ENCODE results near the gene SH3RF3. TPM values are rescaled to one million over a fixed set of nuclear protein-coding genes. Genes with fewer than 3 reads are reported as not detected.

Gene SH3RF3
- total and polyA plus RNA-seq, 9 of the 15 experiments (the other 6 are each of a cell fraction or from before 2014, with no cell fraction given): 0.02 TPM; not detected in 8

GRCh38 chr2:109176928-109177327 lies 47.9 kb downstream of the SH3RF3 start (continued):
- TF ChIP-seq HOXB6 (CRISPR knock-in tag; IDR thresholded peaks at IDR 0.05; ENCODE audit: borderline replicate concordance) (no peak), HES1 (IDR thresholded peaks at IDR 0.05; ENCODE audit: low read depth) (0 out of 2 replicates have a peak, but pooled peaks have one; percentile 50), CBFA2T2 (conservative IDR thresholded peaks at IDR 0.05) (peak; percentile 86), PRMT5 (CRISPR knock-in tag; IDR thresholded peaks at IDR 0.05) (no peak), ELF4 (CRISPR knock-in tag; IDR thresholded peaks at IDR 0.05) (no peak), ZBTB11 (CRISPR knock-in tag; IDR thresholded peaks at IDR 0.05) (0 out of 6 replicates have a peak, but pooled peaks of 1 of the 3 experiments have one; percentile 36), KLF6 (CRISPR knock-in tag; IDR thresholded peaks at IDR 0.05; ENCODE audit: borderline replicate concordance) (no peak), ZNF23 (CRISPR knock-in tag; IDR thresholded peaks at IDR 0.05) (no peak), FOXM1 (IDR thresholded peaks at IDR 0.05; ENCODE audit: low read depth) (peak; percentile 64; the same call in 1 of the 2 replicates), FOXM1 (CRISPR knock-in tag; IDR thresholded peaks at IDR 0.05; ENCODE audit: low read depth) (no peak), TAF1 (IDR thresholded peaks at IDR 0.05; ENCODE audit: control insufficient read depth, extremely low read depth, insufficient read depth, low read length, severe bottlenecking) (no peak), CBX1 (IDR thresholded peaks at IDR 0.05; ENCODE audit: low read depth) (no peak), FOXA3 (CRISPR knock-in tag; conservative IDR thresholded peaks at IDR 0.05 in 1 of 2, IDR thresholded peaks at IDR 0.05 in 1 of 2) (0 out of 4 replicates have a peak, but pooled peaks of 1 of the 2 experiments have one; percentile 27), CTCF (IDR thresholded peaks at IDR 0.05 in 2 of 3, conservative IDR thresholded peaks at IDR 0.05 in 1 of 3; ENCODE audit: insufficient read depth in 2 of 3, low read depth in 1 of 3, low read length in 3 of 3) (no peak), CHCHD3 (CRISPR knock-in tag; IDR thresholded peaks at IDR 0.05) (no peak), CBFA2T3 (IDR thresholded peaks at IDR 0.05) (peak; percentile 87), BCLAF1 (IDR thresholded peaks at IDR 0.05; ENCODE audit: borderline replicate concordance in 1 of 2, control insufficient read depth in 1 of 2, low read depth in 2 of 2, low read length in 1 of 2) (no peak), SRF (CRISPR knock-in tag; IDR thresholded peaks at IDR 0.05) (no peak), ZNF24 (IDR thresholded peaks at IDR 0.05) (no peak)
